Measurements from ENCODE around the gene OR4K2. TPM values are rescaled to one million over a fixed set of nuclear protein-coding genes. Genes with fewer than 3 reads are reported as not detected.

Gene OR4K2
- total RNA-seq, 1 experiment from 2014 or later = not detected

- ChIA-PET POLR2A (no interaction called here), CTCF (no interaction called here)
- H3K36me3 ChIP-seq (ENCODE audit: control insufficient read depth, insufficient read depth, low read length) = no peaks in the 10 kb centered on the region
- no peaks in the 10 kb centered on the region for H3K27me3 ChIP-seq (ENCODE audit: control insufficient read depth, insufficient read depth, low read length)
- ATAC-seq (no peak), DNase-seq (ENCODE audit: low read depth, low spot score) (no peak)
- H3K27ac ChIP-seq (ENCODE audit: low read length) = peak overlapping the region; percentile 15; the same call in 1 of the 2 replicates
- no peaks in the 10 kb centered on the region for H3K9me3 ChIP-seq (ENCODE audit: control insufficient read depth, insufficient read depth, low read depth, low read length)
- BruUV-seq (replicated peaks) = no TSS peak
- intact Hi-C loops (cut with micrococcal nuclease; ENCODE audit: unreplicated experiment) = no loop called here
- in situ Hi-C loops (cut with HindIII; ENCODE audit: low pct_unique_long_range_greater_than_20kb, low sequenced_read_pairs) = no loop called here
- no peak overlapping the region for H3K4me3 ChIP-seq (ENCODE audit: low read depth in 2 of 2, low read length in 2 of 2)
- H3K4me1 ChIP-seq (ENCODE audit: control insufficient read depth, insufficient read depth, low read length) = no peaks in the 10 kb centered on the region; the same call in none of the 2 replicates
- TF ChIP-seq CTCF (IDR thresholded peaks at IDR 0.05) = no peak
- TF ChIP-seq, protein P1, sequence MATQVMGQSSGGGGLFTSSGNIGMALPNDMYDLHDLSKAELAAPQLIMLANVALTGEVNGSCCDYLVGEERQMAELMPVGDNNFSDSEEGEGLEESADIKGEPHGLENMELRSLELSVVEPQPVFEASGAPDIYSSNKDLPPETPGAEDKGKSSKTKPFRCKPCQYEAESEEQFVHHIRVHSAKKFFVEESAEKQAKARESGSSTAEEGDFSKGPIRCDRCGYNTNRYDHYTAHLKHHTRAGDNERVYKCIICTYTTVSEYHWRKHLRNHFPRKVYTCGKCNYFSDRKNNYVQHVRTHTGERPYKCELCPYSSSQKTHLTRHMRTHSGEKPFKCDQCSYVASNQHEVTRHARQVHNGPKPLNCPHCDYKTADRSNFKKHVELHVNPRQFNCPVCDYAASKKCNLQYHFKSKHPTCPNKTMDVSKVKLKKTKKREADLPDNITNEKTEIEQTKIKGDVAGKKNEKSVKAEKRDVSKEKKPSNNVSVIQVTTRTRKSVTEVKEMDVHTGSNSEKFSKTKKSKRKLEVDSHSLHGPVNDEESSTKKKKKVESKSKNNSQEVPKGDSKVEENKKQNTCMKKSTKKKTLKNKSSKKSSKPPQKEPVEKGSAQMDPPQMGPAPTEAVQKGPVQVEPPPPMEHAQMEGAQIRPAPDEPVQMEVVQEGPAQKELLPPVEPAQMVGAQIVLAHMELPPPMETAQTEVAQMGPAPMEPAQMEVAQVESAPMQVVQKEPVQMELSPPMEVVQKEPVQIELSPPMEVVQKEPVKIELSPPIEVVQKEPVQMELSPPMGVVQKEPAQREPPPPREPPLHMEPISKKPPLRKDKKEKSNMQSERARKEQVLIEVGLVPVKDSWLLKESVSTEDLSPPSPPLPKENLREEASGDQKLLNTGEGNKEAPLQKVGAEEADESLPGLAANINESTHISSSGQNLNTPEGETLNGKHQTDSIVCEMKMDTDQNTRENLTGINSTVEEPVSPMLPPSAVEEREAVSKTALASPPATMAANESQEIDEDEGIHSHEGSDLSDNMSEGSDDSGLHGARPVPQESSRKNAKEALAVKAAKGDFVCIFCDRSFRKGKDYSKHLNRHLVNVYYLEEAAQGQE (IDR thresholded peaks at IDR 0.05; ENCODE audit: insufficient read depth in 1 of 2, low read depth in 2 of 2, low read length in 1 of 2) = no peak
- no peak for TF ChIP-seq TCF7L2 (IDR thresholded peaks at IDR 0.05; ENCODE audit: low read depth, low read length)
- no peak for TF ChIP-seq POLR2AphosphoS5 (IDR thresholded peaks at IDR 0.05; ENCODE audit: low read depth, low read length)
These were observed 42.3 kb downstream of the OR4K2 start for GRCh38 chr14:19917243-19917642.

GRCh38 chr14:19917955-19918518, 43.1 kb downstream of the OR4K2 start:
- Histone ChIP-seq H3K4me3 (ENCODE audit: low read depth in 2 of 2, low read length in 2 of 2) (no peak overlapping the region), H3K27me3 (ENCODE audit: control insufficient read depth, insufficient read depth, low read length) (no peaks in the 10 kb centered on the region), H3K27ac (ENCODE audit: low read length) (no peak overlapping the region), H3K4me1 (ENCODE audit: control insufficient read depth, insufficient read depth, low read length) (no peaks in the 10 kb centered on the region; the same call in none of the 2 replicates), H3K9me3 (ENCODE audit: control insufficient read depth, insufficient read depth, low read depth, low read length) (no peaks in the 10 kb centered on the region), H3K36me3 (ENCODE audit: control insufficient read depth, insufficient read depth, low read length) (no peaks in the 10 kb centered on the region)
- TF ChIP-seq, protein P1 (IDR thresholded peaks at IDR 0.05; ENCODE audit: insufficient read depth in 1 of 2, low read depth in 2 of 2, low read length in 1 of 2) = no peak
- peak; percentile 53; the same call in 1 of the 2 replicates for TF ChIP-seq TCF7L2 (IDR thresholded peaks at IDR 0.05; ENCODE audit: low read depth, low read length)
- ChIA-PET POLR2A (no interaction called here), CTCF (no interaction called here)
- ATAC-seq (peak; percentile 85), DNase-seq (ENCODE audit: low read depth, low spot score) (no peak)
- BruUV-seq (replicated peaks) = no TSS peak
- in situ Hi-C loops (cut with HindIII; ENCODE audit: low pct_unique_long_range_greater_than_20kb, low sequenced_read_pairs) = no loop called here
- intact Hi-C loops (cut with micrococcal nuclease; ENCODE audit: unreplicated experiment) = no loop called here

All from Panc1 (cell line).